Smooth muscle cell (in vitro differentiated cells): Measurements from ENCODE around the gene EBP. TPM values are rescaled to one million over a fixed set of nuclear protein-coding genes. Genes with fewer than 3 reads are reported as not detected.
A peak's percentile ranks its signal among the peaks of the same experiment; 100 is the strongest.

Experiments used
- DNase-seq: peaks from one replicate; lab custom pipeline; 2025; ENCODE audit not compliant: unreplicated experiment; lab: John Stamatoyannopoulos, UW
- H2AFZ ChIP-seq: fragments of 200-600 bp; sonication (generic); 2 replicates; pipeline ENCODE4 v1.6.0; 2016; ENCODE audit warnings: antibody characterized with exemption, low read depth, mild to moderate bottlenecking
- H3F3A ChIP-seq: fragments of 200-600 bp; sonication (generic); 2 replicates; pipeline ENCODE4 v1.6.0; 2017; ENCODE audit warnings: antibody characterized with exemption, low read depth
- H3K27ac ChIP-seq: fragments of 200-600 bp; sonication (generic); 2 replicates; pipeline ENCODE4 v1.5.1; 2016; ENCODE audit warnings: low read depth, mild to moderate bottlenecking
- H3K27me3 ChIP-seq: fragments of 200-600 bp; sonication (generic); 2 replicates; pipeline ENCODE4 v1.6.1; 2016; ENCODE audit warnings: low read depth, mild to moderate bottlenecking
- H3K36me3 ChIP-seq: fragments of 200-600 bp; sonication (generic); 2 replicates; pipeline ENCODE4 v1.5.1; 2016; ENCODE audit warnings: low read depth
- H3K4me1 ChIP-seq: fragments of 200-600 bp; sonication (generic); 2 replicates; pipeline ENCODE4 v1.5.1; 2016; ENCODE audit warnings: low read depth
- H3K4me2 ChIP-seq: fragments of 200-600 bp; sonication (generic); 2 replicates; pipeline ENCODE4 v1.6.0; 2016; ENCODE audit warnings: mild to moderate bottlenecking
- H3K4me3 ChIP-seq: fragments of 200-600 bp; sonication (generic); 2 replicates; pipeline ENCODE4 v1.5.1; 2016; ENCODE audit warnings: mild to moderate bottlenecking
- H3K79me2 ChIP-seq: fragments of 200-600 bp; sonication (generic); 2 replicates; pipeline ENCODE4 v1.6.0; 2016; ENCODE audit warnings: low read depth, mild to moderate bottlenecking
- H3K9ac ChIP-seq: fragments of 200-600 bp; sonication (generic); 2 replicates; pipeline ENCODE4 v1.6.0; 2016; ENCODE audit warnings: low read depth
- H3K9me3 ChIP-seq: fragments of 200-600 bp; sonication (generic); replicated peaks from 2 replicates; pipeline ENCODE4 v1.5.1; 2016; ENCODE audit warnings: low read depth
- H4K20me1 ChIP-seq: fragments of 200-600 bp; sonication (generic); 2 replicates; pipeline ENCODE4 v1.6.0; 2016; ENCODE audit warnings: low read depth
- WGBS: methylation state at CpG from one replicate; pipeline ENCODE4 v1.1.7; 2016; ENCODE audit warnings: low lambda C conversion rate; 5-methylcytosine and 5-hydroxymethylcytosine counted together
- polyA plus RNA-seq: library from polyadenylated mRNA; unstranded; fragments of >200 nt; fragmentation: Nextera tagmentation; extraction: Ambion mirVana; gene quantifications from 2 replicates; pipeline ENCODE4 v1.2.1, GENCODE V29; 2016
- total RNA-seq: library from RNA; depleted of rRNA; stranded (reverse); fragments of >200 nt; gene quantifications from 2 replicates; pipeline ENCODE4 v1.2.3, GENCODE V29; 2014
- TF ChIP-seq, protein P1 (sequence below): fragments of 200-600 bp; sonication (generic); IDR thresholded peaks from 2 replicates; pipeline ENCODE4 v1.5.1; 2017; ENCODE audit warnings: borderline replicate concordance, mild to moderate bottlenecking, antibody characterized with exemption; ENCODE audit not compliant: insufficient read depth, poor library complexity, severe bottlenecking

Gene EBP
- total and polyA plus RNA-seq, 2 experiments from 2014 or later = 63.0 to 85.5 TPM

DNA sequence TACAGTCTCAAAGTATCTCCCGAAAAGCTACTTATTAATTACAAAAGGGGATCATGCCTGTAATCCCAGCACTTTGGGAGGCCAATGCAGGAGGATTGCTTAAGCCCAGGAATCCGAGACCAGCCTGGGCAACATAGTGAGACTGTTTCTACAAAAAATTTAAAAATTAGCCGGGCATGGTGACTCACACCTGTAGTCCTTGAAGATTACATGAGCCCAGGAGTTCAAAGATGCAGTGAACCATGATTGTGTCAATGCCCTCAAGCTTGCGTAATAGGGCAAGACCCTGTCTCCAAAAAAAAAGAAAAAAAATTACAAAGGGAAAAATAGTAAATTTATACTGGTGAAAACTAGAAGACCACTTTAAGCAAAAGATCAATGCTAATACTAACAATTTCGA lies 16.1 kb upstream of the EBP start:
- H3K79me2 ChIP-seq = no peaks in the 10 kb centered on the region
- H3K9ac ChIP-seq = no peak overlapping the region
- whole genome bisulfite sequencing = 71% methylated on average over 5 of the region's 5 CpGs
- no peak overlapping the region for H3K27ac ChIP-seq
- no peaks in the 10 kb centered on the region for H4K20me1 ChIP-seq
- H3K36me3 ChIP-seq = no peaks in the 10 kb centered on the region
- TF ChIP-seq, protein P1, sequence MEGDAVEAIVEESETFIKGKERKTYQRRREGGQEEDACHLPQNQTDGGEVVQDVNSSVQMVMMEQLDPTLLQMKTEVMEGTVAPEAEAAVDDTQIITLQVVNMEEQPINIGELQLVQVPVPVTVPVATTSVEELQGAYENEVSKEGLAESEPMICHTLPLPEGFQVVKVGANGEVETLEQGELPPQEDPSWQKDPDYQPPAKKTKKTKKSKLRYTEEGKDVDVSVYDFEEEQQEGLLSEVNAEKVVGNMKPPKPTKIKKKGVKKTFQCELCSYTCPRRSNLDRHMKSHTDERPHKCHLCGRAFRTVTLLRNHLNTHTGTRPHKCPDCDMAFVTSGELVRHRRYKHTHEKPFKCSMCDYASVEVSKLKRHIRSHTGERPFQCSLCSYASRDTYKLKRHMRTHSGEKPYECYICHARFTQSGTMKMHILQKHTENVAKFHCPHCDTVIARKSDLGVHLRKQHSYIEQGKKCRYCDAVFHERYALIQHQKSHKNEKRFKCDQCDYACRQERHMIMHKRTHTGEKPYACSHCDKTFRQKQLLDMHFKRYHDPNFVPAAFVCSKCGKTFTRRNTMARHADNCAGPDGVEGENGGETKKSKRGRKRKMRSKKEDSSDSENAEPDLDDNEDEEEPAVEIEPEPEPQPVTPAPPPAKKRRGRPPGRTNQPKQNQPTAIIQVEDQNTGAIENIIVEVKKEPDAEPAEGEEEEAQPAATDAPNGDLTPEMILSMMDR = no peak
- H3K4me3 ChIP-seq = no peak overlapping the region
- H3F3A ChIP-seq = no peaks in the 10 kb centered on the region
- H2AFZ ChIP-seq = no peak overlapping the region
- DNase-seq = no peak
- H3K4me1 ChIP-seq = no peaks in the 10 kb centered on the region
- no peak overlapping the region for H3K4me2 ChIP-seq
- no peaks in the 10 kb centered on the region for H3K27me3 ChIP-seq
- H3K9me3 ChIP-seq = no peaks in the 10 kb centered on the region

DNA sequence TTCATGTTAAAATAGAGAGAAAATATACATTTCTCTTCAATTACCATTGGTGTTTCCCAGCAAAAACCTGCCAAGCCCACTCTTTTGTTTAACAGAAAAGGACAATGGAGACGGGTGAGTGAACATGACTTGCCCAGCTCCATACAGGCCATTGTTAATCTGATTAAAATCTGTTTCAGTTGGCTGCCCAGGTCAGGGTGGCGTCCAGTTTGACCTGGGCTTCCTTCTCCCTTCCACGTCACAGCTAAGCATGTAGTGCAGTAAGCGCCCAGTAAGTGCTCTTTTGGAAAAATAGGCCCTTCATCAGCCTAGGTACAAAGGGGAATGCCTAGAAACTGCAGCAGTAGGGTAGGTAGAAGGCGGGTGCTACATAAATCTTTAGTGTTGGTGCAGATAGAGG lies 14.4 kb upstream of the EBP start:
- 72% methylated on average over 5 of the region's 5 CpGs for WGBS
- no peaks in the 10 kb centered on the region for H3K9me3 ChIP-seq
- TF ChIP-seq, protein P1 = no peak
- no peaks in the 10 kb centered on the region for H3K36me3 ChIP-seq
- no peaks in the 10 kb centered on the region for H3F3A ChIP-seq
- no peak overlapping the region for H2AFZ ChIP-seq
- H3K9ac ChIP-seq = no peak overlapping the region
- no peaks in the 10 kb centered on the region for H3K4me1 ChIP-seq
- H3K4me3 ChIP-seq = no peak overlapping the region
- H3K4me2 ChIP-seq = no peak overlapping the region
- no peaks in the 10 kb centered on the region for H3K27me3 ChIP-seq
- DNase-seq = no peak
- no peaks in the 10 kb centered on the region for H4K20me1 ChIP-seq
- H3K27ac ChIP-seq = no peak overlapping the region
- H3K79me2 ChIP-seq = no peaks in the 10 kb centered on the region

DNA sequence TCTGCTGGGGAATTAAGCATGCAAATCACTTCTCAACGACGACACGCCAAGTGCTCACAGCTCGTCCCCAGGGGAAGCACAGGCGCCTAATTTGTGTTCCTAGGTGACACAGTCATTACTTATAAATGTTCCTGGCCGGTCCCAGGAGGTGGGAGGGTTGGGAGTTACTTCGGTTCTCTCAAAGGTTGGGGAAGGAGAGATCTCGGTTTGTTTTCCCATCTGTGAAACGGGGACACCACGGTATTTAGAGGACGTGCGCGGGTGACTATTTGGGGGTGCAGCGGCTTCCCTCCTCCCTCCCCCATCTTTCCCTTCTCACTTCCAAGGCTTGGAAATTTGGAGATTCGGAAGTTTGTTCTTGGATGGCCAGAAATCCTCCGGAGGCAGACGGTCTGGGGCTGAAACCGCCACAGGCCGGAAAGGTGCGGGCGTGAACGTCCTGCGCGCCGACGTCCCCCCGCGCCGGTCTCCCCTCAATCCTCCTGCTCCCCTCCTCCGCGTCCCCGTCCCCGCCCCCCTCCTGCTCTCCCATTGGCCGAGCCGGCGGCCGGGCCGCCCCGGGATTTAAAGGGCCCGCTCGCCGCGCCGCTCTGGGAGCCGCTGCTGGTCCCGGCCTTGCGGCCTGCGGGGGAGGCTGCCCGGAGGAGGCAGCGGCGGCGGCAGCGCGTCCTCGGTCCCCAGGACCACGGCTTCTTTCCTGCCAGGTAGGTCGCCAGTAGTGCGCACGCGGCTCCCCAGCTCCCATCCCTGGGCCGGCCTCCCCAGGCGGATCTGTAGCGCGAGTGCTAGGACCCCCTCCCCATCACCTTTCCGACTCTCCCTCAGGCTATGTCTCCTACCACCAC lies 13.0 kb upstream of the EBP start, which contains the start of gene PORCN:
PORCN (plus strand) TSS at position 593 of the 845 bp plus-strand sequence. CDS start 829 bp downstream, outside the sequence.
- Histone ChIP-seq H4K20me1 (no peaks in the 10 kb centered on the region), H3K36me3 (no peaks in the 10 kb centered on the region), H3K27me3 (no peaks in the 10 kb centered on the region), H3K4me2 (peak within 1 kb of the TSS; percentile 89), H3K27ac (no peak within 1 kb of the TSS), H3K9me3 (no peaks in the 10 kb centered on the region), H3F3A (no peaks in the 10 kb centered on the region), H3K79me2 (no peaks in the 10 kb centered on the region), H3K9ac (no peak within 1 kb of the TSS), H3K4me1 (no peaks in the 10 kb centered on the region), H2AFZ (peak within 1 kb of the TSS; percentile 74), H3K4me3 (peak within 1 kb of the TSS; percentile 67)
- 36% methylated on average over 31 of the region's 65 CpGs for WGBS
- DNase-seq = peak; percentile 10
- TF ChIP-seq, protein P1 = no peak
